NCI-H1417 (cell line): ENCODE data around the gene AUH.

ENCODE experiments used
- DNase-seq, 3 experiments: peaks; one replicate each; lab custom pipeline; 2025; lab: John Stamatoyannopoulos, UW

AUH gene

GRCh38 chr9:91296354-91296753 is 65.4 kb downstream of the AUH start:
- no peak for DNase-seq

- DNase-seq = no peak
Measured at GRCh38 chr9:91295357-91295756, 66.4 kb downstream of the AUH start.

GRCh38 chr9:91291866-91292265 is 69.9 kb downstream of the AUH start:
- DNase-seq = no peak

GRCh38 chr9:91289244-91289643 is 72.5 kb downstream of the AUH start:
- no peak for DNase-seq

- no peak for DNase-seq
Measured at GRCh38 chr9:91285729-91286353, 75.9 kb downstream of the AUH start.

- no peak for DNase-seq
Measured at GRCh38 chr9:91282292-91282691, 79.4 kb downstream of the AUH start.

- DNase-seq = no peak
Measured at GRCh38 chr9:91279296-91280204, 82.2 kb downstream of the AUH start.

- DNase-seq = no peak
Measured at GRCh38 chr9:91276513-91276912, 85.2 kb downstream of the AUH start.

- no peak for DNase-seq
Measured at GRCh38 chr9:91275655-91276054, 86.1 kb downstream of the AUH start.

- DNase-seq = no peak
Measured at GRCh38 chr9:91274949-91275492, 86.7 kb downstream of the AUH start.

GRCh38 chr9:91273853-91274552 is 87.7 kb downstream of the AUH start:
- DNase-seq = peak in 1 of 3 experiments; percentile 6

GRCh38 chr9:91271156-91271555 is 90.6 kb downstream of the AUH start:
- DNase-seq = peak in 1 of 3 experiments; percentile 45

- DNase-seq = no peak
Measured at GRCh38 chr9:91269907-91270491, 91.7 kb downstream of the AUH start.

- no peak for DNase-seq
Measured at GRCh38 chr9:91266448-91266847, 95.3 kb downstream of the AUH start.

GRCh38 chr9:91265514-91265913 is 96.2 kb downstream of the AUH start:
- DNase-seq = no peak

- no peak for DNase-seq
Measured at GRCh38 chr9:91261417-91261816, 100.3 kb downstream of the AUH start.

GRCh38 chr9:91259162-91259561 is 102.6 kb downstream of the AUH start:
- DNase-seq = no peak

GRCh38 chr9:91258451-91258850 is 103.3 kb downstream of the AUH start:
- no peak for DNase-seq

- peak in 1 of 3 experiments; percentile 10 for DNase-seq
Measured at GRCh38 chr9:91256235-91256634, 105.5 kb downstream of the AUH start.

GRCh38 chr9:91255327-91255726 is 106.4 kb downstream of the AUH start:
- no peak for DNase-seq

GRCh38 chr9:91253488-91253887 is 108.2 kb downstream of the AUH start:
- DNase-seq = peak in 1 of 3 experiments; percentile 25

GRCh38 chr9:91248707-91249106 is 113.0 kb downstream of the AUH start:
- DNase-seq = no peak
